ENCODE measurements around the gene AIM2. TPM values are rescaled to one million over a fixed set of nuclear protein-coding genes. Genes with fewer than 3 reads are reported as not detected.

The AIM2 gene
- polyA plus RNA-seq, 1 experiment = not detected

- no peak for TF ChIP-seq CTCF (IDR thresholded peaks at IDR 0.05; ENCODE audit: insufficient read depth, low read depth, low read length)
- ChIA-PET POLR2A (interaction anchor here (0.6 kb wide), 1 partner anchor 109 kb away, joined by 3 read pairs; no protein-coding TSS in a partner anchor), CTCF (interaction anchor here (2.0 kb wide), 1 partner anchor 864 kb away, joined by 9 read pairs; no protein-coding TSS in a partner anchor)
- DNase-seq (ENCODE audit: low read depth) = no peak
- Histone ChIP-seq H3K36me3 (ENCODE audit: control insufficient read depth, insufficient read depth, low read length) (no peaks in the 10 kb centered on the region), H3K4me3 (ENCODE audit: low read depth, low read length) (no peak overlapping the region), H3K27me3 (ENCODE audit: control insufficient read depth, insufficient read depth, low read length) (peaks cover 2% of the 10 kb centered on the region; the same call in 1 of the 2 replicates)
Observed at GRCh38 chr1:159067699-159068621, 8.6 kb downstream of the AIM2 start.

GRCh38 chr1:159066108-159066507, 10.5 kb downstream of the AIM2 start:
- ChIA-PET CTCF (no interaction called here), POLR2A (no interaction called here)
- no peaks in the 10 kb centered on the region; the same call in 1 of the 2 replicates for H3K27me3 ChIP-seq (ENCODE audit: control insufficient read depth, insufficient read depth, low read length)

GRCh38 chr1:159065106-159065505, 11.5 kb downstream of the AIM2 start:
- POLR2A ChIA-PET = no interaction called here
- Histone ChIP-seq H3K27me3 (ENCODE audit: control insufficient read depth, insufficient read depth, low read length) (no peaks in the 10 kb centered on the region; the same call in 1 of the 2 replicates), H3K4me3 (ENCODE audit: low read depth, low read length) (no peak overlapping the region), H3K36me3 (ENCODE audit: control insufficient read depth, insufficient read depth, low read length) (no peaks in the 10 kb centered on the region)
- CTCF ChIA-PET = no interaction called here
- no peak for DNase-seq (ENCODE audit: low read depth)
- TF ChIP-seq CTCF (IDR thresholded peaks at IDR 0.05; ENCODE audit: insufficient read depth, low read depth, low read length) = no peak

More at GRCh38 chr1:159066108-159066507, 10.5 kb downstream of the AIM2 start:
- Histone ChIP-seq H3K36me3 (ENCODE audit: control insufficient read depth, insufficient read depth, low read length) (no peaks in the 10 kb centered on the region), H3K4me3 (ENCODE audit: low read depth, low read length) (no peak overlapping the region)
- DNase-seq (ENCODE audit: low read depth) = no peak
- no peak for TF ChIP-seq CTCF (IDR thresholded peaks at IDR 0.05; ENCODE audit: insufficient read depth, low read depth, low read length)

GRCh38 chr1:159058751-159059150, 17.8 kb downstream of the AIM2 start:
- ChIA-PET POLR2A (no interaction called here), CTCF (no interaction called here)
- TF ChIP-seq CTCF (IDR thresholded peaks at IDR 0.05; ENCODE audit: insufficient read depth, low read depth, low read length) = no peak
- DNase-seq (ENCODE audit: low read depth) = no peak
- no peaks in the 10 kb centered on the region for H3K27me3 ChIP-seq (ENCODE audit: control insufficient read depth, insufficient read depth, low read length)
- no peak overlapping the region for H3K4me3 ChIP-seq (ENCODE audit: low read depth, low read length)
- 0 out of 2 replicates have a peak, but pooled peaks cover 3% of the 10 kb centered on the region for H3K36me3 ChIP-seq (ENCODE audit: control insufficient read depth, insufficient read depth, low read length)

GRCh38 chr1:159056069-159056698, 20.4 kb downstream of the AIM2 start:
- ChIA-PET POLR2A (interaction anchor here (0.6 kb wide), 1 partner anchor 12 kb away, joined by 3 read pairs; no protein-coding TSS in a partner anchor), CTCF (interaction anchor here (2.3 kb wide), 1 partner anchor 16 kb away, joined by 8 read pairs; no protein-coding TSS in a partner anchor)
- H3K27me3 ChIP-seq (ENCODE audit: control insufficient read depth, insufficient read depth, low read length) = no peaks in the 10 kb centered on the region
- no peak overlapping the region for H3K4me3 ChIP-seq (ENCODE audit: low read depth, low read length)
- 0 out of 2 replicates have a peak, but pooled peaks have one; percentile 6 for TF ChIP-seq CTCF (IDR thresholded peaks at IDR 0.05; ENCODE audit: insufficient read depth, low read depth, low read length)
- DNase-seq (ENCODE audit: low read depth) = no peak
- peaks cover 10% of the 10 kb centered on the region for H3K36me3 ChIP-seq (ENCODE audit: control insufficient read depth, insufficient read depth, low read length)

Measured in BJ (cell line).